A673 (cell line): ENCODE data around the gene ARL16. TPM values are rescaled to one million over a fixed set of nuclear protein-coding genes. Genes with fewer than 3 reads are reported as not detected.

Source experiments
- BruUV-seq: library from RNA; stranded (reverse); fragments of 400-500 nt; replicated peaks from 2 replicates; lab custom pipeline; 2021; lab: Mats Ljungman, UMichigan
- CTCF ChIA-PET: fragments of 300-600 bp; sonication (Branson Sonifier 250); formaldehyde crosslinking; loops from one replicate; lab custom pipeline; 2022; ENCODE audit warnings: antibody characterized with exemption; lab: Charles Lee
- POLR2A ChIA-PET: fragments of 300-600 bp; sonication (Branson Sonifier 250); formaldehyde crosslinking; loops from one replicate; lab custom pipeline; 2022; ENCODE audit warnings: antibody characterized with exemption; ENCODE audit not compliant: low non-redundant PET; lab: Charles Lee
- DNase-seq: peaks from one replicate; pipeline ENCODE4 v3.0.0-alpha.2; 2015; ENCODE audit warnings: low spot score
- H3K27ac ChIP-seq: fragments of 200-600 bp; sonication (generic); 2 replicates; pipeline ENCODE4 v1.5.1; 2016; ENCODE audit warnings: mixed run types, low read depth, mild to moderate bottlenecking, mixed read lengths, antibody characterized with exemption, low read length; ENCODE audit not compliant: poor library complexity, severe bottlenecking
- H3K27me3 ChIP-seq: fragments of 200-600 bp; sonication (generic); replicated peaks from 2 replicates; pipeline ENCODE4 v1.6.1; 2017; ENCODE audit warnings: mixed run types, low read depth, mild to moderate bottlenecking, mixed read lengths, antibody characterized with exemption, low read length; ENCODE audit not compliant: insufficient read depth, poor library complexity
- H3K36me3 ChIP-seq: fragments of 200-600 bp; sonication (generic); 2 replicates; pipeline ENCODE4 v1.6.1; 2016; ENCODE audit warnings: mixed run types, mild to moderate bottlenecking, mixed read lengths, antibody characterized with exemption, low read length; ENCODE audit not compliant: insufficient read depth, poor library complexity, severe bottlenecking
- H3K4me1 ChIP-seq: fragments of 200-600 bp; sonication (generic); 2 replicates; pipeline ENCODE4 v1.6.1; 2017; ENCODE audit warnings: mixed run types, mild to moderate bottlenecking, mixed read lengths, antibody characterized with exemption, low read length; ENCODE audit not compliant: insufficient read depth, poor library complexity, severe bottlenecking
- H3K4me3 ChIP-seq: fragments of 200-600 bp; sonication (generic); 2 replicates; pipeline ENCODE4 v1.5.1; 2016; ENCODE audit warnings: low read depth, mixed run types, mild to moderate bottlenecking, mixed read lengths, low read length; ENCODE audit not compliant: poor library complexity, severe bottlenecking
- H3K9me3 ChIP-seq: fragments of 200-600 bp; sonication (generic); 2 replicates; pipeline ENCODE4 v1.6.1; 2016; ENCODE audit warnings: mixed run types, low read depth, mild to moderate bottlenecking, mixed read lengths, antibody characterized with exemption, low read length; ENCODE audit not compliant: poor library complexity, severe bottlenecking
- EZH2 ChIP-seq: fragments of 200-600 bp; sonication (generic); IDR thresholded peaks from 2 replicates; pipeline ENCODE4 v1.6.1; 2017; ENCODE audit warnings: borderline replicate concordance, low read depth, mild to moderate bottlenecking, mixed read lengths, antibody characterized with exemption, low read length; ENCODE audit not compliant: poor library complexity, severe bottlenecking
- intact Hi-C: fragments of 100-400 bp; cut with micrococcal nuclease; formaldehyde crosslinking; loops from one replicate; pipeline ENCODE4 v1.10.0; 2022; ENCODE audit not compliant: unreplicated experiment
- total RNA-seq: library from RNA; stranded (reverse); gene quantifications from 2 replicates; pipeline ENCODE4 v1.2.3, GENCODE V29; 2021
- TF ChIP-seq, protein P1 (sequence below): fragments of 300-800, 200-600 bp; sonication (generic); conservative IDR thresholded peaks from 2 replicates; pipeline ENCODE4 v1.5.1; 2017; ENCODE audit warnings: low read depth, mild to moderate bottlenecking, antibody characterized with exemption, low read length, moderate library complexity, mixed read lengths

Gene ARL16
- total RNA-seq, 1 experiment from 2014 or later = 62.8 TPM

DNA sequence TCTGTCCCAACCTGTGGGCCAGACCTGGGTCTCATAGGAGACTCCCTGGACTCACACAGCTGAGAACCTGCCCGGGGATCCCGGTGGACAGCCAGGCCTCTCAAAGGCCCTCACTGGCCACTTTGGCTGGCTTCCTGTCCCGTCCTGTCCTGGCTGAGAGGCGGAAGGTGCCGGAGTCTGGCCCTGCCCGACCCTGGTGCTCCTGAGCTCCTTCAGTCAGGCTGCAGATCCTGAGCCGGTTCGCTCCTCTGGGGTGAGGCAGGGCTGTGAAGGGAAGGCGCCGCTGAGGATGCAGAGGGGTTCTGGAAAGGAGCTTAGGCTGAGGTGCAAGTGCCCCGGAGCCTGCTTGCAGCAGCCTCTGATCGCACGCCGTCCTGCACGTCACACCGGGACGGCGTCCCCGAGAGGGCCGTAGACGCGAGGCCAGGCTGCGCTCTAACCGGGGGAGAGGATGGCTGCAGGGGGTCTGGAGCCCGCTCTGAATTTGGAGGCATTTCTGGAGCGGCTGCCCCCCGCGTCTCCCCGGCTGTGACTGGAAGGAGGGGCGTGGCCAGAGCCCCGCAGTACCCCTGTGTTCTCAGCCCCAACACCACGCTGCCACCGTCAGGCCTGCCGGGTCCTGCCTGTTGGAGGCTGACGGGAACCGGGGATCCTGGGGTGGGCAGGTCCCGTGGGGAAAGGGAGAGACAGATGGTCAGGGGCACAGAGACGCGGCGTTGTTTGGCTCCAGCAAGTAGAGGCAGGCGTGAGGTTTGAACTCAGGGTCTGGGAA is 4.4 kb upstream of the ARL16 start:
- H3K36me3 ChIP-seq = peaks cover 61% of the 10 kb centered on the region
- no peak overlapping the region for H3K4me3 ChIP-seq
- H3K27ac ChIP-seq = no peak overlapping the region
- no peaks in the 10 kb centered on the region for H3K9me3 ChIP-seq
- TF ChIP-seq, protein P1, sequence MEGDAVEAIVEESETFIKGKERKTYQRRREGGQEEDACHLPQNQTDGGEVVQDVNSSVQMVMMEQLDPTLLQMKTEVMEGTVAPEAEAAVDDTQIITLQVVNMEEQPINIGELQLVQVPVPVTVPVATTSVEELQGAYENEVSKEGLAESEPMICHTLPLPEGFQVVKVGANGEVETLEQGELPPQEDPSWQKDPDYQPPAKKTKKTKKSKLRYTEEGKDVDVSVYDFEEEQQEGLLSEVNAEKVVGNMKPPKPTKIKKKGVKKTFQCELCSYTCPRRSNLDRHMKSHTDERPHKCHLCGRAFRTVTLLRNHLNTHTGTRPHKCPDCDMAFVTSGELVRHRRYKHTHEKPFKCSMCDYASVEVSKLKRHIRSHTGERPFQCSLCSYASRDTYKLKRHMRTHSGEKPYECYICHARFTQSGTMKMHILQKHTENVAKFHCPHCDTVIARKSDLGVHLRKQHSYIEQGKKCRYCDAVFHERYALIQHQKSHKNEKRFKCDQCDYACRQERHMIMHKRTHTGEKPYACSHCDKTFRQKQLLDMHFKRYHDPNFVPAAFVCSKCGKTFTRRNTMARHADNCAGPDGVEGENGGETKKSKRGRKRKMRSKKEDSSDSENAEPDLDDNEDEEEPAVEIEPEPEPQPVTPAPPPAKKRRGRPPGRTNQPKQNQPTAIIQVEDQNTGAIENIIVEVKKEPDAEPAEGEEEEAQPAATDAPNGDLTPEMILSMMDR = no peak
- no peak for TF ChIP-seq EZH2
- no peak for DNase-seq
- no peaks in the 10 kb centered on the region for H3K27me3 ChIP-seq
- H3K4me1 ChIP-seq = peaks cover 9% of the 10 kb centered on the region
- POLR2A ChIA-PET = no interaction called here
- CTCF ChIA-PET = no interaction called here
- intact Hi-C loops = no loop called here
- BruUV-seq = no TSS peak

DNA sequence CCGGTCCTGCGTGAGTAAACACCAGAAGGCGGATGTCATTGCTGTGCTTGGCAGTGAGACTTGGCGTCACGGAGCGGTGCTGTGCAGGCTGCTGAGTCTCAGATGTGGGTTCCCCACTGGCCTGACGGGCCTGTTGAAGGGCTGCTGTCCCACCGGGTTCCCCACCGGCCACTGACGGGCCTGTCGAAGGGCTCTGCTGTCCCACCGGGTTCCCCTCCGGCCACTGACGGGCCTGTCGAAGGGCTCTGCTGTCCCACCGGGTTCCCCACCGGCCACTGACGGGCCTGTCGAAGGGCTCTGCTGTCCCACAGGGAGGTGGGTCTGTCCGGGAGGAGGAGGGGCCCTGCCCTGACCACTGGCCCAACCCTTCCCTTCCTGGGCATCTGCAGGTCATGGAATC is 3.0 kb upstream of the ARL16 start:
- Histone ChIP-seq H3K4me3 (no peak overlapping the region), H3K27ac (no peak overlapping the region), H3K27me3 (no peaks in the 10 kb centered on the region), H3K9me3 (no peaks in the 10 kb centered on the region), H3K4me1 (peaks cover 21% of the 10 kb centered on the region), H3K36me3 (peaks cover 54% of the 10 kb centered on the region)
- TF ChIP-seq, protein P1 = no peak
- TF ChIP-seq EZH2 = no peak
- intact Hi-C loops = no loop called here
- POLR2A ChIA-PET = no interaction called here
- BruUV-seq = no TSS peak
- no peak for DNase-seq
- CTCF ChIA-PET = no interaction called here

DNA sequence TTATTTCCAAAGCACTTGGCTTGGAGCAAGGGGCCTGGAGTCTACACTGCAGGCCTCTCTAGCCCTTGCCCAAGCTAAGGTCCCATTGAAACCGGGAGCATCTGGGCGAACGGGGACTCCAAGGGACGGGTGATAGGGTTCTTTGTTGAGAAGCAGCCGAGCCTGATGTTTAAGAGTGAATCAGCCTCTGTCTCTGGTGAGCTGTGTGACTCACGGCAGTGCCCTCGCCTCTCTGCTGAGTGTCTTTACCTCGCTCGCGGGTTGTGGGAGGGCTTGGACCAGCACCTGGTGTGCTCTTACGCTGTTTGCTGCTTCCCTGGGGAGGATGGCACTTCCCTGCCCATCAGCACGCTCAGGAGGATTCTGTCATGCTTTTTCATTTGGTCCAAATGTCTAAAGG is 1.5 kb upstream of the ARL16 start:
- no TSS peak for BruUV-seq

More for the DNA sequence above, 1.5 kb upstream of the ARL16 start:
- TF ChIP-seq, protein P1 = no peak
- TF ChIP-seq EZH2 = no peak
- peak; percentile 31 for DNase-seq
- ChIA-PET CTCF (no interaction called here), POLR2A (no interaction called here)
- intact Hi-C loops = no loop called here
- H3K27me3 ChIP-seq = no peaks in the 10 kb centered on the region
- H3K9me3 ChIP-seq = no peaks in the 10 kb centered on the region
- peaks cover 25% of the 10 kb centered on the region for H3K4me1 ChIP-seq
- H3K27ac ChIP-seq = peak overlapping the region; percentile 90
- H3K4me3 ChIP-seq = peak overlapping the region; percentile 93
- peaks cover 42% of the 10 kb centered on the region for H3K36me3 ChIP-seq
